ENCODE measurements around the gene GART. TPM values are rescaled to one million over a fixed set of nuclear protein-coding genes. Genes with fewer than 3 reads are reported as not detected.

The GART gene
- polyA plus RNA-seq, 3 donors, result 7.4 to 28.6 (median 26.1) TPM

DNA sequence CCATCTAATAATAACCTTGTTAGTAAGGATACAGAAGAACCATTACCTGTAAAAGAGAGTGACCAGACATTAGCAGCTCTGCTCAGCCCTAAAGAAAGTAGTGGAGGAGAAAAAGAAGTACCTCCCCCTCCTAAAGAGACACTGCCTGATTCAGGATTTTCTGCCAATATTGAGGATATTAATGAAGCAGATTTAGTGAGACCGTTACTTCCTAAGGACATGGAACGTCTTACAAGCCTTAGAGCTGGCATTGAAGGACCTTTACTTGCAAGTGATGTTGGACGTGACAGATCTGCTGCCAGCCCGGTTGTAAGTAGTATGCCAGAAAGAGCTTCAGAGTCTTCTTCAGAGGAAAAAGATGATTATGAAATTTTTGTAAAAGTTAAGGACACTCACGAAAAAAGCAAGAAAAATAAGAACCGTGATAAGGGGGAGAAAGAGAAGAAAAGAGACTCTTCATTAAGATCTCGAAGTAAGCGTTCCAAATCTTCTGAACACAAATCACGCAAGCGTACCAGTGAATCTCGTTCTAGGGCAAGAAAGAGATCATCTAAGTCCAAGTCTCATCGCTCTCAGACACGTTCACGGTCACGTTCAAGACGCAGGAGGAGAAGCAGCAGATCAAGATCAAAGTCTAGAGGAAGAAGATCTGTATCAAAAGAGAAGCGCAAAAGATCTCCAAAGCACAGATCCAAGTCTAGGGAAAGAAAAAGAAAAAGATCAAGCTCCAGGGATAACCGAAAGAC, 12.5 kb upstream of the GART start:
- Mint-ChIP-seq H3K27ac (peak overlapping the region in 3 of 7 donors; percentile 12 to 55 (median 37)), H3K4me1 (peaks cover 7% of the 10 kb centered on the region), H3K36me3 (peaks cover 85 to 97% of the 10 kb centered on the region in 2 donors), H3K27me3 (ENCODE audit: low read depth in 3 of 3) (no peaks in the 10 kb centered on the region), H3K9me3 (peaks cover 0 to 6% (median 0%) of the 10 kb centered on the region in 7 donors), H3K4me3 (no peak overlapping the region)
- H3K27ac ChIP-seq (ENCODE audit: low read depth in 1 of 2, low read length in 2 of 2), result no peak overlapping the region
- peaks cover 91 to 99% of the 10 kb centered on the region in 2 donors for H3K36me3 ChIP-seq (replicated peaks in 1 of 2; ENCODE audit: control insufficient read depth in 1 of 2, insufficient read depth in 2 of 2, low read length in 2 of 2)
- H2AFZ ChIP-seq (ENCODE audit: insufficient read depth, low read depth, low read length, poor library complexity, severe bottlenecking), result no peak overlapping the region
- TF ChIP-seq, protein P1, sequence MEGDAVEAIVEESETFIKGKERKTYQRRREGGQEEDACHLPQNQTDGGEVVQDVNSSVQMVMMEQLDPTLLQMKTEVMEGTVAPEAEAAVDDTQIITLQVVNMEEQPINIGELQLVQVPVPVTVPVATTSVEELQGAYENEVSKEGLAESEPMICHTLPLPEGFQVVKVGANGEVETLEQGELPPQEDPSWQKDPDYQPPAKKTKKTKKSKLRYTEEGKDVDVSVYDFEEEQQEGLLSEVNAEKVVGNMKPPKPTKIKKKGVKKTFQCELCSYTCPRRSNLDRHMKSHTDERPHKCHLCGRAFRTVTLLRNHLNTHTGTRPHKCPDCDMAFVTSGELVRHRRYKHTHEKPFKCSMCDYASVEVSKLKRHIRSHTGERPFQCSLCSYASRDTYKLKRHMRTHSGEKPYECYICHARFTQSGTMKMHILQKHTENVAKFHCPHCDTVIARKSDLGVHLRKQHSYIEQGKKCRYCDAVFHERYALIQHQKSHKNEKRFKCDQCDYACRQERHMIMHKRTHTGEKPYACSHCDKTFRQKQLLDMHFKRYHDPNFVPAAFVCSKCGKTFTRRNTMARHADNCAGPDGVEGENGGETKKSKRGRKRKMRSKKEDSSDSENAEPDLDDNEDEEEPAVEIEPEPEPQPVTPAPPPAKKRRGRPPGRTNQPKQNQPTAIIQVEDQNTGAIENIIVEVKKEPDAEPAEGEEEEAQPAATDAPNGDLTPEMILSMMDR (IDR thresholded peaks at IDR 0.05), result no peak
- no peaks in the 10 kb centered on the region for H3K27me3 ChIP-seq (ENCODE audit: control insufficient read depth in 2 of 2, insufficient read depth in 2 of 2, low read length in 2 of 2)
- peaks cover 99% of the 10 kb centered on the region for H4K20me1 ChIP-seq (ENCODE audit: insufficient read depth, low read length)
- intact Hi-C loops (cut with micrococcal nuclease), result no loop called here
- H3K4me3 ChIP-seq (replicated peaks in 1 of 3; ENCODE audit: low read depth in 2 of 3, low read length in 3 of 3), result no peak overlapping the region
- no peaks in the 10 kb centered on the region for H3K9me3 ChIP-seq (replicated peaks in 1 of 2; ENCODE audit: control insufficient read depth in 1 of 2, insufficient read depth in 1 of 2, low read length in 2 of 2)
- peaks cover 100% of the 10 kb centered on the region for H3K79me2 ChIP-seq (ENCODE audit: insufficient read depth, low read length)
- WGBS (ENCODE audit: insufficient coverage), result 99% methylated on average over 18 of the region's 18 CpGs
- no peak overlapping the region for H3K4me2 ChIP-seq (replicated peaks; ENCODE audit: extremely low read depth, low read length, poor library complexity, severe bottlenecking)
- DNase-seq, result no peak
- no peak overlapping the region for H3K9ac ChIP-seq (ENCODE audit: insufficient read depth, low read length, poor library complexity, severe bottlenecking)
- H3K4me1 ChIP-seq (ENCODE audit: control insufficient read depth in 1 of 2, insufficient read depth in 2 of 2, low read length in 2 of 2), result no peaks in the 10 kb centered on the region

DNA sequence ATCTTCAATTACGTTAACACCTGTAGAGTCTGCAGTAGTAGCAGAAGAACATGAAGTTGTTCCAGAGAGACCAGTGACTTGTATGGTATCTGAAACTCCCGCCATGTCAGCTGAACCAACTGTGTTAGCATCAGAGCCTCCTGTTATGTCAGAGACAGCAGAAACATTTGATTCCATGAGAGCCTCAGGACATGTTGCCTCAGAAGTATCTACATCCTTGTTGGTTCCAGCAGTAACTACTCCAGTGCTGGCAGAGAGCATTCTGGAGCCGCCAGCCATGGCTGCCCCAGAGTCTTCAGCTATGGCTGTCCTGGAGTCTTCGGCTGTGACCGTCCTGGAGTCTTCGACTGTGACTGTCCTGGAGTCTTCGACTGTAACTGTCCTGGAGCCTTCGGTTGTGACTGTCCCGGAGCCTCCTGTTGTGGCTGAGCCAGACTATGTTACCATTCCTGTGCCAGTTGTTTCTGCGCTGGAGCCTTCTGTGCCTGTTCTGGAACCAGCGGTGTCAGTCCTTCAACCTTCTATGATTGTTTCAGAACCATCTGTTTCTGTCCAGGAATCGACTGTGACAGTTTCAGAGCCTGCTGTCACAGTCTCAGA, 11.2 kb upstream of the GART start:
- H3K9me3 ChIP-seq (replicated peaks in 1 of 2; ENCODE audit: control insufficient read depth in 1 of 2, insufficient read depth in 1 of 2, low read length in 2 of 2), result no peaks in the 10 kb centered on the region
- peaks cover 99% of the 10 kb centered on the region for H4K20me1 ChIP-seq (ENCODE audit: insufficient read depth, low read length)
- H3K27ac ChIP-seq (ENCODE audit: low read depth in 1 of 2, low read length in 2 of 2), result no peak overlapping the region
- H3K4me3 Mint-ChIP-seq, result no peak overlapping the region
- H2AFZ ChIP-seq (ENCODE audit: insufficient read depth, low read depth, low read length, poor library complexity, severe bottlenecking), result no peak overlapping the region
- DNase-seq, result no peak
- no peak overlapping the region for H3K9ac ChIP-seq (ENCODE audit: insufficient read depth, low read length, poor library complexity, severe bottlenecking)
- WGBS (ENCODE audit: insufficient coverage), result 99% methylated on average over 11 of the region's 12 CpGs
- no peaks in the 10 kb centered on the region for H3K27me3 ChIP-seq (ENCODE audit: control insufficient read depth in 2 of 2, insufficient read depth in 2 of 2, low read length in 2 of 2)
- H3K4me1 ChIP-seq (ENCODE audit: control insufficient read depth in 1 of 2, insufficient read depth in 2 of 2, low read length in 2 of 2), result no peaks in the 10 kb centered on the region
- H3K9me3 Mint-ChIP-seq, result peaks cover 0 to 6% (median 0%) of the 10 kb centered on the region in 7 donors
- H3K27ac Mint-ChIP-seq, result peak overlapping the region in 4 of 7 donors; percentile 41 to 50 (median 46)
- no peak overlapping the region for H3K4me3 ChIP-seq (replicated peaks in 1 of 3; ENCODE audit: low read depth in 2 of 3, low read length in 3 of 3)
- peaks cover 89 to 99% of the 10 kb centered on the region in 2 donors for H3K36me3 ChIP-seq (replicated peaks in 1 of 2; ENCODE audit: control insufficient read depth in 1 of 2, insufficient read depth in 2 of 2, low read length in 2 of 2)
- H3K27me3 Mint-ChIP-seq (ENCODE audit: low read depth in 3 of 3), result no peaks in the 10 kb centered on the region
- intact Hi-C loops (cut with micrococcal nuclease), result no loop called here
- peaks cover 81 to 97% of the 10 kb centered on the region in 2 donors for H3K36me3 Mint-ChIP-seq
- H3K79me2 ChIP-seq (ENCODE audit: insufficient read depth, low read length), result peaks cover 100% of the 10 kb centered on the region
- peaks cover 7% of the 10 kb centered on the region for H3K4me1 Mint-ChIP-seq
- H3K4me2 ChIP-seq (replicated peaks; ENCODE audit: extremely low read depth, low read length, poor library complexity, severe bottlenecking), result no peak overlapping the region
- TF ChIP-seq, protein P1 (IDR thresholded peaks at IDR 0.05), result no peak
